ENCODE data around the gene ANO5.

GRCh38 chr11:22246992-22247391, 54.1 kb downstream of the ANO5 start:
- TF ChIP-seq CTCF (IDR thresholded peaks at IDR 0.05) (no peak), EP300 (IDR thresholded peaks at IDR 0.05) (no peak), POLR2A (IDR thresholded peaks at IDR 0.05; ENCODE audit: low read depth) (no peak)

All from esophagus muscularis mucosa (tissue), 4 donors.